ENCODE data around the gene PPP2R3B.

- no peak for TF ChIP-seq YY1 (IDR thresholded peaks at IDR 0.05; ENCODE audit: low read depth)
- TF ChIP-seq TEAD4 (IDR thresholded peaks at IDR 0.05), result no peak
- TF ChIP-seq MAX (IDR thresholded peaks at IDR 0.05), result no peak
- TF ChIP-seq EP300 (IDR thresholded peaks at IDR 0.05; ENCODE audit: borderline replicate concordance), result no peak
- TF ChIP-seq ZBTB7A (IDR thresholded peaks at IDR 0.05; ENCODE audit: low read depth), result no peak
- no peak for TF ChIP-seq NFIC (IDR thresholded peaks at IDR 0.05)
- no peak for TF ChIP-seq REST (IDR thresholded peaks at IDR 0.05; ENCODE audit: low read depth)
Observed at GRCh38 chrX:346034-346813, 40.5 kb downstream of the PPP2R3B start.
